ENCODE measurements around the gene FXYD4. TPM values are rescaled to one million over a fixed set of nuclear protein-coding genes. Genes with fewer than 3 reads are reported as not detected.

Gene FXYD4
- polyA plus RNA-seq, 1 donor (not counting 4 experiments of a cell fraction or from before 2014, with no cell fraction given) = not detected

GRCh38 chr10:43340619-43341018 lies 30.8 kb upstream of the FXYD4 start:
- Histone ChIP-seq H2AFZ (ENCODE audit: control insufficient read depth, low read length) (peak overlapping the region; percentile 53), H3K9me1 (ENCODE audit: control insufficient read depth, extremely low read depth, insufficient read depth, low read length) (no peaks in the 10 kb centered on the region), H3K27ac (ENCODE audit: control insufficient read depth, insufficient read depth, low read length) (no peak overlapping the region), H3K9me3 (ENCODE audit: control insufficient read depth, low read depth, low read length) (no peaks in the 10 kb centered on the region), H3K36me3 (ENCODE audit: control insufficient read depth in 2 of 2, extremely low read depth in 1 of 2, insufficient read depth in 2 of 2, low read length in 2 of 2) (no peaks in the 10 kb centered on the region), H3K9ac (ENCODE audit: control insufficient read depth, extremely low read depth, insufficient read depth, low read length) (no peak overlapping the region), H3K4me2 (ENCODE audit: control insufficient read depth, extremely low read depth, insufficient read depth, low read depth, low read length) (peak overlapping the region; percentile 4), H3K4me3 (ENCODE audit: control insufficient read depth in 2 of 3, extremely low read depth in 1 of 3, insufficient read depth in 2 of 3, low read depth in 1 of 3, low read length in 3 of 3) (no peak overlapping the region), H4K20me1 (ENCODE audit: control insufficient read depth, extremely low read depth, insufficient read depth, low read length) (no peaks in the 10 kb centered on the region), H3K27me3 (ENCODE audit: control insufficient read depth, extremely low read depth, insufficient read depth, low read length) (no peaks in the 10 kb centered on the region), H3K4me1 (ENCODE audit: control insufficient read depth, extremely low read depth, insufficient read depth, low read length) (peaks cover 17% of the 10 kb centered on the region), H3K79me2 (ENCODE audit: control insufficient read depth, insufficient read depth, low read length) (no peaks in the 10 kb centered on the region)
- FAIRE-seq = peak; percentile 98
- dilution Hi-C loops (cut with MboI; ENCODE audit: extremely low pct_ligation_motif_present, low sequenced_read_pairs) = no loop called here
- no peak for TF ChIP-seq EZH2 (IDR thresholded peaks at IDR 0.05; ENCODE audit: low read length)
- DNase-seq (ENCODE audit: low read depth, low spot score) = peak; percentile 84

- Histone ChIP-seq H2AFZ (ENCODE audit: control insufficient read depth, low read length) (no peak overlapping the region), H3K9ac (ENCODE audit: control insufficient read depth, extremely low read depth, insufficient read depth, low read length) (no peak overlapping the region), H3K9me3 (ENCODE audit: control insufficient read depth, low read depth, low read length) (no peaks in the 10 kb centered on the region), H3K27ac (ENCODE audit: control insufficient read depth, insufficient read depth, low read length) (no peak overlapping the region), H3K9me1 (ENCODE audit: control insufficient read depth, extremely low read depth, insufficient read depth, low read length) (no peaks in the 10 kb centered on the region), H3K4me2 (ENCODE audit: control insufficient read depth, extremely low read depth, insufficient read depth, low read depth, low read length) (no peak overlapping the region), H3K27me3 (ENCODE audit: control insufficient read depth, extremely low read depth, insufficient read depth, low read length) (no peaks in the 10 kb centered on the region), H3K36me3 (ENCODE audit: control insufficient read depth in 2 of 2, extremely low read depth in 1 of 2, insufficient read depth in 2 of 2, low read length in 2 of 2) (no peaks in the 10 kb centered on the region), H3K79me2 (ENCODE audit: control insufficient read depth, insufficient read depth, low read length) (no peaks in the 10 kb centered on the region), H3K4me3 (ENCODE audit: control insufficient read depth in 2 of 3, extremely low read depth in 1 of 3, insufficient read depth in 2 of 3, low read depth in 1 of 3, low read length in 3 of 3) (no peak overlapping the region), H3K4me1 (ENCODE audit: control insufficient read depth, extremely low read depth, insufficient read depth, low read length) (peaks cover 17% of the 10 kb centered on the region), H4K20me1 (ENCODE audit: control insufficient read depth, extremely low read depth, insufficient read depth, low read length) (no peaks in the 10 kb centered on the region)
- dilution Hi-C loops (cut with MboI; ENCODE audit: extremely low pct_ligation_motif_present, low sequenced_read_pairs) = no loop called here
- DNase-seq (ENCODE audit: low read depth, low spot score) = no peak
- no peak for FAIRE-seq
- no peak for TF ChIP-seq EZH2 (IDR thresholded peaks at IDR 0.05; ENCODE audit: low read length)
- TF ChIP-seq, protein P1, sequence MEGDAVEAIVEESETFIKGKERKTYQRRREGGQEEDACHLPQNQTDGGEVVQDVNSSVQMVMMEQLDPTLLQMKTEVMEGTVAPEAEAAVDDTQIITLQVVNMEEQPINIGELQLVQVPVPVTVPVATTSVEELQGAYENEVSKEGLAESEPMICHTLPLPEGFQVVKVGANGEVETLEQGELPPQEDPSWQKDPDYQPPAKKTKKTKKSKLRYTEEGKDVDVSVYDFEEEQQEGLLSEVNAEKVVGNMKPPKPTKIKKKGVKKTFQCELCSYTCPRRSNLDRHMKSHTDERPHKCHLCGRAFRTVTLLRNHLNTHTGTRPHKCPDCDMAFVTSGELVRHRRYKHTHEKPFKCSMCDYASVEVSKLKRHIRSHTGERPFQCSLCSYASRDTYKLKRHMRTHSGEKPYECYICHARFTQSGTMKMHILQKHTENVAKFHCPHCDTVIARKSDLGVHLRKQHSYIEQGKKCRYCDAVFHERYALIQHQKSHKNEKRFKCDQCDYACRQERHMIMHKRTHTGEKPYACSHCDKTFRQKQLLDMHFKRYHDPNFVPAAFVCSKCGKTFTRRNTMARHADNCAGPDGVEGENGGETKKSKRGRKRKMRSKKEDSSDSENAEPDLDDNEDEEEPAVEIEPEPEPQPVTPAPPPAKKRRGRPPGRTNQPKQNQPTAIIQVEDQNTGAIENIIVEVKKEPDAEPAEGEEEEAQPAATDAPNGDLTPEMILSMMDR (optimal IDR thresholded peaks at IDR 0.05 in 1 of 3, IDR thresholded peaks at IDR 0.05 in 1 of 3, conservative IDR thresholded peaks at IDR 0.05 in 1 of 3; ENCODE audit: extremely low read depth in 1 of 3, insufficient read depth in 2 of 3, low read length in 3 of 3) = no peak
Measured at GRCh38 chr10:43341450-43341849, 30.0 kb upstream of the FXYD4 start.
